Transverse colon (tissue), 4 donors: ENCODE data around the gene ICA1. TPM values are rescaled to one million over a fixed set of nuclear protein-coding genes. Genes with fewer than 3 reads are reported as not detected.
A peak's percentile ranks its signal among the peaks of the same experiment; 100 is the strongest.

Source experiments
- DNase-seq: peaks from one replicate; pipeline ENCODE4 v3.0.0-alpha.2; 2019
- H3K27ac ChIP-seq, 4 donors: fragments of 200-600 bp; sonication (generic); 2 replicates each; pipeline ENCODE4 v1.5.1; 2016 to 2018; ENCODE audit warnings: inconsistent platforms in 4 of 4
- H3K27me3 ChIP-seq: fragments of 200-600 bp; sonication (generic); 2 replicates; pipeline ENCODE4 v1.5.1; 2017; ENCODE audit warnings: inconsistent platforms
- H3K36me3 ChIP-seq, 4 donors: fragments of 200-600 bp; sonication (generic); 2 replicates each; pipeline ENCODE4 v1.5.1; 2017 to 2019; ENCODE audit warnings: inconsistent platforms in 4 of 4
- H3K4me1 ChIP-seq, 4 donors: fragments of 200-600 bp; sonication (generic); 2 replicates each; pipeline ENCODE4 v1.5.1; 2017 to 2020; ENCODE audit warnings: inconsistent platforms in 4 of 4
- H3K4me3 ChIP-seq, 4 donors: fragments of 200-600 bp; sonication (generic); 1 replicate in 1 of 4; 2 replicates in 3 of 4; pipeline versions ENCODE4 v1.5.1 to v1.6.1; 2017 to 2019; ENCODE audit warnings: inconsistent platforms in 4 of 4
- H3K9me3 ChIP-seq, 2 donors: fragments of 200-600 bp; sonication (generic); 2 replicates each; pipeline ENCODE4 v1.5.1; 2017 to 2019; ENCODE audit warnings: inconsistent platforms in 2 of 2
- CTCF ChIP-seq, 5 experiments: fragments of 200-600 bp in 3 of 5; fragments of 450-650 bp in 2 of 5; sonication (generic) in 3 of 5; IDR thresholded peaks; 1 replicate in 2 of 5; 2 replicates in 3 of 5; pipeline ENCODE4 v1.5.1; 2016 to 2017; ENCODE audit warnings: antibody characterized with exemption in 5 of 5, inconsistent platforms in 3 of 5, mild to moderate bottlenecking in 2 of 5, moderate library complexity in 1 of 5
- EP300 ChIP-seq: sonication (generic); formaldehyde crosslinking; IDR thresholded peaks from one replicate; pipeline ENCODE4 v1.6.1; 2017; ENCODE audit warnings: antibody characterized with exemption, low read depth
- POLR2A ChIP-seq: fragments of 450-650 bp; IDR thresholded peaks from one replicate; pipeline ENCODE4 v1.6.1; 2016; ENCODE audit warnings: antibody characterized with exemption, mild to moderate bottlenecking, moderate library complexity
- POLR2AphosphoS5 ChIP-seq, 3 donors: sonication (generic); formaldehyde crosslinking; IDR thresholded peaks; one replicate each; pipeline ENCODE4 v1.6.1; 2016; ENCODE audit warnings: antibody characterized with exemption in 3 of 3
- WGBS, 2 donors: methylation state at CpG; one replicate each; pipeline ENCODE4 v1.1.5; 2018; ENCODE audit warnings: low coverage in 1 of 2; 5-methylcytosine and 5-hydroxymethylcytosine counted together
- in situ Hi-C, 4 donors: fragments of 200-750 bp; cut with MboI; loops; one replicate each; pipeline versions ENCODE4 v1.15.0 to v1.15.1; 2017; ENCODE audit warnings: low sequenced_read_pairs in 3 of 4, low pct_ligation_motif_present in 1 of 4, low pct_unique_long_range_greater_than_20kb in 1 of 4
- intact Hi-C: fragments of 100-400 bp; cut with DNase I; formaldehyde crosslinking; loops from one replicate; pipeline ENCODE4 v1.15.1; 2023; ENCODE audit warnings: low total_unique reads
- total RNA-seq, 4 donors: library from RNA; depleted of rRNA; stranded (reverse); fragments of >200 nt; gene quantifications; one replicate each; pipeline ENCODE4 v1.1.0, GENCODE V29; 2016

ICA1 gene
- total RNA-seq, 4 donors from 2014 or later = 47.9 to 79.4 (median 54.3) TPM

DNA sequence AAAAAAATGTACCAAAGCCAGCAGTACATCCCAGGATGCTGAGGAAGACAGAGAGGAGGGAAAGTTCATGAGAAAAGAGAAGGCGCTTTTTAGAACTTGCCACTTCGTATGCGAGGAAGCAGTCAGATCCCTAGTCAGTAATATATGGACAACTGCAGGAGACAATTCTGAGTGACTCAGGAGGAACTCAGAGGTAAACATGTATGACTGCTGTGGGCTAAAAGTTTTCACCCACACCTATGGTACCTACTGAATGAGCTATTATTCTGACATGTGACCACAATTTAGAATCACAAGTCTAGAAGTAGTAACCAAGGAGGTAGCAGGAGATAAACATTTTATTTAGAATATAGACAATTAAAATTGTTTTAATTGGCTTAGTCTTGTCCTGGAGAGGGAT lies 126.5 kb downstream of the ICA1 start:
- Histone ChIP-seq H3K9me3 (no peaks in the 10 kb centered on the region), H3K36me3 (no peaks in the 10 kb centered on the region), H3K4me3 (no peak overlapping the region), H3K27ac (no peak overlapping the region), H3K27me3 (no peaks in the 10 kb centered on the region), H3K4me1 (no peaks in the 10 kb centered on the region)
- in situ Hi-C loops (no loop called here), intact Hi-C loops (no loop called here)
- TF ChIP-seq EP300 = no peak
- 89% methylated on average over 3 of the region's 3 CpGs; no CpG with 5 or more reads in 1 of the 2 donors for WGBS, 2 donors
- no peak for DNase-seq

DNA sequence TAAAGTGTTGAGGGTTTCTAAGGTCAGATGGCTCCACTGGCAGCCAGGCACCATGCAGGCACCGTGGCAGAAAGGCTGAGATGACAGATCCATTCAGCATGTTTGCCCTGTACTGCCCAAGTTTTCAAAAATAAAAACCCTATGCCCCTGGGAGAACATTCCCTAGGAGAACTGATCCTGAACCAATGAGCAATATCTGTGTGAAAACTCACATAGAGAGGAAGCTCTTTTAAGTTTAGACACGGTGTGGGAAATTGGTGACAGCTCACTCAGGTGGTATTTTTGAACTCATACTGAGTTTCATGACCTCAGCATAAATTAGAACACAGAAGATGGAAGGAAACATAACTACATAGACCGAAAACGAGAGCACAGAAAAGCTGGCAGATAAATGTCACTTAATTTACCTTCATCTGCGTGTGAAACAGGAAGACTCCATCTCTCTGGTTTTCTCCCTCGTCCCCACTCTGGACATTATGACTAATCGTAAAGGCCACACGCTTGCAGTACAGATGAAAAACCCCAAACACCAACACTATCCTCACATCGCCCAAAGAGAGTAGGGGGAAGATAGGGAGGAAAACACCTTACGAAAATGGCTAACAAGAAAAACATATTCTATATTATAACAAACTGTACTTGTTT lies 127.8 kb downstream of the ICA1 start:
- peak overlapping the region in 3 of 4 donors; percentile 20 to 28 (median 24) for H3K27ac ChIP-seq
- intact Hi-C loops (no loop called here), in situ Hi-C loops (no loop called here)
- no peaks in the 10 kb centered on the region for H3K4me1 ChIP-seq
- no peaks in the 10 kb centered on the region for H3K9me3 ChIP-seq
- whole genome bisulfite sequencing, 2 donors = 72 to 77% methylated on average over 5 to 10 of the region's 10 CpGs
- no peaks in the 10 kb centered on the region for H3K36me3 ChIP-seq
- TF ChIP-seq POLR2A (no peak), POLR2AphosphoS5 (IDR thresholded peaks at IDR 0.05) (no peak), CTCF (IDR thresholded peaks at IDR 0.05) (no peak), EP300 (no peak)
- DNase-seq = no peak
- H3K4me3 ChIP-seq = no peak overlapping the region
- no peaks in the 10 kb centered on the region for H3K27me3 ChIP-seq

DNA sequence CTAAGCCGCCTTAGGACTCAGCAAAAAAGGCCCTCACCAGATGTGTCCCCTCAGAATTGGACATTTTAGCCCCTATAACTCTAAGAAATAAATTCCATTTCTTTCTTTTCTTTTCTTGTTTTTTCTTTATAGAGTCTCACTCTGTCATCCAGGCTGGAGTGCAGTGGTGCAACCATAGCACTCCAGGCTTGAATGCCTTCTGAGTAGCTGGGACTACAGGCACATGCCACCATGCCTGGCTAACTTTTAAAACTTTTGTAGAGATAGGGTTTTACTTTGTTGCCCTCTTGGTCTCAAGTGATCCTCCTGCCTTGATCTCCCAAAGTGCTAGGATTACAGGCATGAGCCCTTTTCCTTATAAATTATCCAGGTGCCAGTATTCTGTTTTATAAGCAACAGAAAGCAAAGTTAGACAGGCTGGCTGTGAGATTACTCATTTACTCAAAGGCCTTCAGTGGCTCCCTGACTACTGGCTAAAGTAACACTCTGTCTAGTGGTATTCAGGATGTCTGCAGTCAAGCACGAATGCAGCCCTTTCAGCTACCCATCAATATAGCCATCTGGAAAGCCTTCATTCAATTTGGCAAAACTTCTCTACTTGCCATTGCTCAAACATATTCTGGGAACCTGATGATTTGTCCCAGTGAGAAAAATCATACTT lies 128.6 kb downstream of the ICA1 start:
- H3K4me1 ChIP-seq = no peaks in the 10 kb centered on the region
- H3K27me3 ChIP-seq = no peaks in the 10 kb centered on the region
- in situ Hi-C loops (no loop called here), intact Hi-C loops (no loop called here)
- WGBS, 2 donors = 87% methylated on average over 2 of the region's 2 CpGs; no CpG with 5 or more reads in 1 of the 2 donors
- no peak overlapping the region for H3K4me3 ChIP-seq
- no peak for DNase-seq
- no peaks in the 10 kb centered on the region for H3K9me3 ChIP-seq
- TF ChIP-seq POLR2AphosphoS5 (IDR thresholded peaks at IDR 0.05) (no peak), EP300 (no peak), CTCF (IDR thresholded peaks at IDR 0.05) (no peak), POLR2A (no peak)
- H3K36me3 ChIP-seq = no peaks in the 10 kb centered on the region
- H3K27ac ChIP-seq = peak overlapping the region in 2 of 4 donors; percentile 51 to 55

GRCh38 chr7:8131694-8132605 lies 130.0 kb downstream of the ICA1 start:
- no peak for DNase-seq
- H3K27me3 ChIP-seq = no peaks in the 10 kb centered on the region
- intact Hi-C loops = no loop called here

More at GRCh38 chr7:8131694-8132605, 130.0 kb downstream of the ICA1 start:
- Histone ChIP-seq H3K27ac (peak overlapping the region; percentile 9 to 55 (median 34)), H3K9me3 (no peaks in the 10 kb centered on the region), H3K4me3 (no peak overlapping the region), H3K36me3 (no peaks in the 10 kb centered on the region), H3K4me1 (no peaks in the 10 kb centered on the region)
- 74 to 88% methylated on average over 3 to 5 of the region's 5 CpGs for WGBS, 2 donors
- in situ Hi-C loops = no loop called here
- TF ChIP-seq EP300 (no peak), POLR2A (no peak), POLR2AphosphoS5 (IDR thresholded peaks at IDR 0.05) (no peak), CTCF (IDR thresholded peaks at IDR 0.05) (no peak)
